K562 (cell line): Measurements from ENCODE around the gene HPCAL1. TPM values are rescaled to one million over a fixed set of nuclear protein-coding genes. Genes with fewer than 3 reads are reported as not detected.

Experiments used
- CUX1 ChIP-seq: fragments of 200-800 bp; sonication (Bioruptor generic); IDR thresholded peaks from 2 replicates; pipeline ENCODE4 v1.6.1; 2016; ENCODE audit warnings: missing genetic modification characterization, missing compliant biosample characterization
- ERF ChIP-seq: fragments of 450-650 bp; formaldehyde crosslinking; IDR thresholded peaks from 2 replicates; pipeline ENCODE4 v1.4.0; 2020; ENCODE audit warnings: mild to moderate bottlenecking, mixed read lengths
- HDAC3 ChIP-seq: fragments of 450-650 bp; IDR thresholded peaks from 2 replicates; pipeline ENCODE4 v1.6.1; 2018; ENCODE audit warnings: borderline replicate concordance, mild to moderate bottlenecking, moderate library complexity; ENCODE audit not compliant: partially characterized antibody
- KDM5B ChIP-seq: fragments of 200-600 bp; sonication (generic); IDR thresholded peaks from 2 replicates; pipeline ENCODE4 v1.6.1; 2012; ENCODE audit warnings: low read depth, mild to moderate bottlenecking, moderate library complexity, low read length, control low read depth, inconsistent platforms; ENCODE audit not compliant: insufficient replicate concordance
- KLF6 ChIP-seq: fragments of 250-450 bp; sonication (Bioruptor Pico); IDR thresholded peaks from 2 replicates; pipeline ENCODE4 v1.4.0; 2020; ENCODE audit warnings: mild to moderate bottlenecking, moderate library complexity, borderline replicate concordance
- MAFG ChIP-seq: fragments of 450-650 bp; conservative IDR thresholded peaks from 2 replicates; pipeline ENCODE4 v1.6.1; 2016; ENCODE audit warnings: missing genetic modification characterization, missing compliant biosample characterization
- MBD2 ChIP-seq: sonication (generic); IDR thresholded peaks from 2 replicates; pipeline ENCODE4 v1.6.1; 2016; ENCODE audit warnings: low read depth, borderline replicate concordance
- MCM7 ChIP-seq, 2 experiments: fragments of 450-650 bp; IDR thresholded peaks; 2 replicates each; pipeline ENCODE4 v1.6.1; 2016 to 2018
- MYC ChIP-seq, 2 experiments: fragments of 250-450 bp in 1 of 2; sonication (Bioruptor Pico) in 1 of 2; IDR thresholded peaks; 2 replicates each; pipeline versions ENCODE4 v1.5.1 to v1.6.1; 2012 to 2021; ENCODE audit warnings: low read depth in 2 of 2, borderline replicate concordance in 1 of 2, improper control_type of control experiment in 1 of 2, low read length in 1 of 2, mild to moderate bottlenecking in 1 of 2, moderate library complexity in 1 of 2
- NCOA1 ChIP-seq: fragments of 450-650 bp; IDR thresholded peaks from 2 replicates; pipeline ENCODE4 v1.6.1; 2016; ENCODE audit warnings: low read depth
- NELFE ChIP-seq: IDR thresholded peaks from 2 replicates; pipeline ENCODE4 v1.6.1; 2011; ENCODE audit warnings: mild to moderate bottlenecking; ENCODE audit not compliant: insufficient read depth, insufficient read length
- POLR3A ChIP-seq: IDR thresholded peaks from 2 replicates; pipeline ENCODE4 v1.6.1; 2011; ENCODE audit warnings: borderline replicate concordance, mild to moderate bottlenecking, moderate library complexity; ENCODE audit not compliant: insufficient read length, insufficient read depth; ENCODE audit errors: extremely low read depth
- RAD51 ChIP-seq: fragments of 450-650 bp; IDR thresholded peaks from 2 replicates; pipeline ENCODE4 v1.7.1; 2016; ENCODE audit warnings: low read depth, mild to moderate bottlenecking, borderline replicate concordance
- SRF ChIP-seq, 2 experiments: fragments of 250-450, 450-650 bp in 1 of 2; sonication (Bioruptor Pico) in 1 of 2; sonication (generic) in 1 of 2; formaldehyde crosslinking; IDR thresholded peaks; 2 replicates each; pipeline versions ENCODE4 v1.5.0 to v1.5.1; 2020 to 2022; ENCODE audit warnings: mild to moderate bottlenecking in 1 of 2, missing genetic modification reagents in 1 of 2
- ZNF184 ChIP-seq: sonication (generic); formaldehyde crosslinking; IDR thresholded peaks from 2 replicates; pipeline ENCODE4 v1.5.0; 2020; ENCODE audit warnings: missing genetic modification reagents
- ZNF217 ChIP-seq: sonication (generic); formaldehyde crosslinking; IDR thresholded peaks from 2 replicates; pipeline ENCODE4 v1.8.0; 2022; ENCODE audit warnings: mild to moderate bottlenecking, missing genetic modification reagents
- ZNF589 ChIP-seq: fragments of 200-800 bp; sonication (Bioruptor generic); IDR thresholded peaks from 2 replicates; pipeline ENCODE4 v1.6.1; 2016; ENCODE audit warnings: low read depth, missing genetic modification characterization, missing compliant biosample characterization
- polyA plus RNA-seq, 8 experiments: library from polyadenylated mRNA; depleted of rRNA in 4 of 8; stranded (reverse) in 5 of 8; unstranded in 3 of 8; fragments of >200 nt; fragmentation: Nextera tagmentation in 2 of 8; fragmentation: Illumina TruSeq in 1 of 8; extraction: Ambion mirVana in 2 of 8; extraction: Trizol in 1 of 8; gene quantifications; 2 replicates each; pipeline versions ENCODE4 v1.2.1 to v1.2.3, GENCODE V29; 2011 to 2014; ENCODE audit warnings: inconsistent platforms in 1 of 8, missing spikeins in 1 of 8
- total RNA-seq, 7 experiments: library from RNA; depleted of rRNA in 6 of 7; stranded (reverse); fragments of >200 nt in 6 of 7; fragmentation: Illumina TruSeq in 2 of 7; extraction: Trizol in 2 of 7; gene quantifications; 2 replicates each; pipeline versions ENCODE4 v1.2.1 to v1.2.3, GENCODE V29; 2011 to 2021; ENCODE audit warnings: low replicate concordance in 1 of 7
- TF ChIP-seq, protein P1 (sequence below): sonication (generic); formaldehyde crosslinking; IDR thresholded peaks from 2 replicates; pipeline ENCODE4 v1.8.0; 2022; ENCODE audit warnings: mild to moderate bottlenecking, missing genetic modification reagents
- TF ChIP-seq, protein P2 (sequence below): sonication (generic); formaldehyde crosslinking; IDR thresholded peaks from 2 replicates; pipeline ENCODE4 v1.8.0; 2022; ENCODE audit warnings: mild to moderate bottlenecking, low read depth, missing genetic modification reagents

The HPCAL1 gene
- total and polyA plus RNA-seq, 9 of the 15 experiments (the other 6 are each of a cell fraction or from before 2014, with no cell fraction given), result 2.7 to 65.5 (median 23.9) TPM

DNA sequence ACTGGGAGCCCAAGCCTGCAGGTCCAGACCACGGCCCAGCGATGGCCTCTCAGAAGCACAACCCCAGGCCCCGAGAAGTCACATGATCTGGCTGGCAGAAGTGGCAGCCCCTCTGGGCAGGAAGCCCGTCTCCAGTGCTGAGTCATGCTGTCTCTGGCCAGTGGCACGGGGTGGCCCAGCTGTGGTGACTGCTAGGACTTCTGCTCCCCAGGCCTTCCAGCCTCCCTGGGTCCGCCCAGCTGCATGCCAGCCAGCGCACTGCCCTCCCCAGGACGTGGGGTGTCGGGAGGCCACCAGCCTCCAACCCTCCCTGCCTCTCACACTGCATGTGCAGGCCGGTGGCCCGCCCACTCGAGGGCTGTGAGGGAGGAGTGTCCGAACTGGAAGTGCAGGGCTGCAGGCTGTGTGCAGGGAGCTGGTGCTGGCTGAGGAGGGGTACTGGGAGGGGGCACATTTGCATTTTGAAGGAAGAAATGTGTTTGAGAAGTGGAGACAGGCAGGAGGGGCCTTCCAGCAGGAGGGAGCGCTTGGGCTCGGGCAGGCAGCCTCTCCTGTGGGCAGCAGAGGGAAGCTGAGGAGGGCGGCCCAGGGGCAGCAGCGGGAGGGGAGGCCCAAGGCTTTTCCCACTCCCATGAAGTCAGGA, 17.0 kb upstream of the HPCAL1 start (continued):
- TF ChIP-seq CUX1, result no peak
- TF ChIP-seq HDAC3, result no peak
- peak; percentile 74 for TF ChIP-seq MAFG
- no peak for TF ChIP-seq NCOA1
- no peak for TF ChIP-seq ZNF217 (CRISPR knock-in tag)
- TF ChIP-seq, protein P1, sequence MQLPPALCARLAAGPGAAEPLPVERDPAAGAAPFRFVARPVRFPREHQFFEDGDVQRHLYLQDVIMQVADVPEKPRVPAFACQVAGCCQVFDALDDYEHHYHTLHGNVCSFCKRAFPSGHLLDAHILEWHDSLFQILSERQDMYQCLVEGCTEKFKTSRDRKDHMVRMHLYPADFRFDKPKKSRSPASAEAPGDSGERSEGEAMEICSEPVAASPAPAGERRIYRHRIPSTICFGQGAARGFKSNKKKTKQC (CRISPR knock-in tag), result no peak
- no peak for TF ChIP-seq SRF (CRISPR knock-in tag; IDR thresholded peaks at IDR 0.05)
- no peak for TF ChIP-seq RAD51
- no peak for TF ChIP-seq KLF6
- no peak for TF ChIP-seq MYC (IDR thresholded peaks at IDR 0.05; ENCODE audit: low read depth, low read length)
- no peak for TF ChIP-seq MYC (CRISPR knock-in tag; IDR thresholded peaks at IDR 0.05; ENCODE audit: borderline replicate concordance, low read depth)
- no peak for TF ChIP-seq MCM7 (IDR thresholded peaks at IDR 0.05)
- no peak for TF ChIP-seq NELFE
- no peak for TF ChIP-seq POLR3A
- TF ChIP-seq KDM5B, result no peak
- no peak for TF ChIP-seq ZNF589
- TF ChIP-seq ZNF184, result no peak
- TF ChIP-seq, protein P2, sequence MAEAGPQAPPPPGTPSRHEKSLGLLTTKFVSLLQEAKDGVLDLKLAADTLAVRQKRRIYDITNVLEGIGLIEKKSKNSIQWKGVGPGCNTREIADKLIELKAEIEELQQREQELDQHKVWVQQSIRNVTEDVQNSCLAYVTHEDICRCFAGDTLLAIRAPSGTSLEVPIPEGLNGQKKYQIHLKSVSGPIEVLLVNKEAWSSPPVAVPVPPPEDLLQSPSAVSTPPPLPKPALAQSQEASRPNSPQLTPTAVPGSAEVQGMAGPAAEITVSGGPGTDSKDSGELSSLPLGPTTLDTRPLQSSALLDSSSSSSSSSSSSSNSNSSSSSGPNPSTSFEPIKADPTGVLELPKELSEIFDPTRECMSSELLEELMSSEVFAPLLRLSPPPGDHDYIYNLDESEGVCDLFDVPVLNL (CRISPR knock-in tag), result no peak
- TF ChIP-seq MBD2, result no peak
- TF ChIP-seq ERF (CRISPR knock-in tag), result 0 out of 2 replicates have a peak, but pooled peaks have one; percentile 42
